Esophagus muscularis mucosa (tissue), 4 donors: ENCODE measurements around the gene MYH3.

ENCODE experiments used
- EP300 ChIP-seq: sonication (generic); formaldehyde crosslinking; IDR thresholded peaks from one replicate; pipeline ENCODE4 v1.6.1; 2017; ENCODE audit warnings: antibody characterized with exemption
- POLR2AphosphoS5 ChIP-seq, 2 donors: sonication (generic); formaldehyde crosslinking; IDR thresholded peaks; one replicate each; pipeline ENCODE4 v1.6.1; 2017; ENCODE audit warnings: antibody characterized with exemption in 2 of 2
- TF ChIP-seq, protein P1 (sequence below), 3 experiments: fragments of 200-600 bp in 2 of 3; fragments of 450-650 bp in 1 of 3; sonication (generic) in 2 of 3; IDR thresholded peaks; one replicate each; pipeline ENCODE4 v1.5.1; 2017 to 2019; ENCODE audit warnings: antibody characterized with exemption in 3 of 3, mild to moderate bottlenecking in 2 of 3, moderate library complexity in 1 of 3

DNA sequence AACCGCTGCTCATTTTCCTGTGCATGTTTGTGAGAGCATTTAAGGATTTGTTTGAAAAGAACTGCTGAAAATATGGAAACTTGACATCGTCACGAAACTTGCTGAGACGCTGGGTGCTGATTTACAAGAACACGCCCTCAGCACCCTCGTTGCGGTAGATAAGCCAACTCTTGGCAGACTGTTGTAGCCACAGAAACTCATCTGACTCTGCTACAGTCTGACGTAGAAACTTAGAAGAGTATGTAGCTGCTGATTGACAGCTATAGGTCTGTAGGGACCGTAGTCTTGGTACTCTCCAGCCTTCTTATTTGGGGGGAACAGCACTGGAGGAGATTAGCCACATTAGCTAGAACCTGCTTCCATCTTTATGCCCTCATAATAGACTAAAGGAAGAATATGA lies 71.6 kb downstream of the MYH3 start:
- TF ChIP-seq EP300 (no peak), POLR2AphosphoS5 (IDR thresholded peaks at IDR 0.05) (no peak)
- TF ChIP-seq, protein P1, sequence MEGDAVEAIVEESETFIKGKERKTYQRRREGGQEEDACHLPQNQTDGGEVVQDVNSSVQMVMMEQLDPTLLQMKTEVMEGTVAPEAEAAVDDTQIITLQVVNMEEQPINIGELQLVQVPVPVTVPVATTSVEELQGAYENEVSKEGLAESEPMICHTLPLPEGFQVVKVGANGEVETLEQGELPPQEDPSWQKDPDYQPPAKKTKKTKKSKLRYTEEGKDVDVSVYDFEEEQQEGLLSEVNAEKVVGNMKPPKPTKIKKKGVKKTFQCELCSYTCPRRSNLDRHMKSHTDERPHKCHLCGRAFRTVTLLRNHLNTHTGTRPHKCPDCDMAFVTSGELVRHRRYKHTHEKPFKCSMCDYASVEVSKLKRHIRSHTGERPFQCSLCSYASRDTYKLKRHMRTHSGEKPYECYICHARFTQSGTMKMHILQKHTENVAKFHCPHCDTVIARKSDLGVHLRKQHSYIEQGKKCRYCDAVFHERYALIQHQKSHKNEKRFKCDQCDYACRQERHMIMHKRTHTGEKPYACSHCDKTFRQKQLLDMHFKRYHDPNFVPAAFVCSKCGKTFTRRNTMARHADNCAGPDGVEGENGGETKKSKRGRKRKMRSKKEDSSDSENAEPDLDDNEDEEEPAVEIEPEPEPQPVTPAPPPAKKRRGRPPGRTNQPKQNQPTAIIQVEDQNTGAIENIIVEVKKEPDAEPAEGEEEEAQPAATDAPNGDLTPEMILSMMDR (IDR thresholded peaks at IDR 0.05): no peak
